ENCODE data around the gene ASIC2.

Gene ASIC2

GRCh38 chr17:33202796-33203495, 90.1 kb downstream of the ASIC2 start:
- DNase-seq (ENCODE audit: low read depth) = no peak

GRCh38 chr17:33202021-33202420, 91.1 kb downstream of the ASIC2 start:
- DNase-seq (ENCODE audit: low read depth) = no peak

GRCh38 chr17:33201283-33201682, 91.8 kb downstream of the ASIC2 start:
- DNase-seq (ENCODE audit: low read depth) = no peak

- no peak for DNase-seq (ENCODE audit: low read depth)
Observed at GRCh38 chr17:33200587-33200986, 92.5 kb downstream of the ASIC2 start.

- peak; percentile 28 for DNase-seq (ENCODE audit: low read depth)
Observed at GRCh38 chr17:33199571-33200510, 93.3 kb downstream of the ASIC2 start.

GRCh38 chr17:33198954-33199353, 94.1 kb downstream of the ASIC2 start:
- no peak for DNase-seq (ENCODE audit: low read depth)

GRCh38 chr17:33197342-33197741, 95.8 kb downstream of the ASIC2 start:
- no peak for DNase-seq (ENCODE audit: low read depth)

- no peak for DNase-seq (ENCODE audit: low read depth)
Observed at GRCh38 chr17:33196883-33197282, 96.2 kb downstream of the ASIC2 start.

- DNase-seq (ENCODE audit: low read depth) = no peak
Observed at GRCh38 chr17:33192951-33193911, 99.9 kb downstream of the ASIC2 start.

- no peak for DNase-seq (ENCODE audit: low read depth)
Observed at GRCh38 chr17:33183487-33184026, 109.5 kb downstream of the ASIC2 start.

GRCh38 chr17:33179151-33179550, 113.9 kb downstream of the ASIC2 start:
- DNase-seq (ENCODE audit: low read depth) = no peak

- no peak for DNase-seq (ENCODE audit: low read depth)
Observed at GRCh38 chr17:33178681-33179080, 114.4 kb downstream of the ASIC2 start.

GRCh38 chr17:33175562-33175961, 117.5 kb downstream of the ASIC2 start:
- no peak for DNase-seq (ENCODE audit: low read depth)

GRCh38 chr17:33171931-33172330, 121.2 kb downstream of the ASIC2 start:
- no peak for DNase-seq (ENCODE audit: low read depth)

- no peak for DNase-seq (ENCODE audit: low read depth)
Observed at GRCh38 chr17:33169580-33170285, 123.4 kb downstream of the ASIC2 start.

GRCh38 chr17:33167736-33168135, 125.4 kb downstream of the ASIC2 start:
- DNase-seq (ENCODE audit: low read depth) = no peak

GRCh38 chr17:33166472-33166871, 126.6 kb downstream of the ASIC2 start:
- DNase-seq (ENCODE audit: low read depth) = no peak

- no peak for DNase-seq (ENCODE audit: low read depth)
Observed at GRCh38 chr17:33164169-33164881, 128.8 kb downstream of the ASIC2 start.

- no peak for DNase-seq (ENCODE audit: low read depth)
Observed at GRCh38 chr17:33163533-33164168, 129.4 kb downstream of the ASIC2 start.

GRCh38 chr17:33154869-33155455, 138.1 kb downstream of the ASIC2 start:
- DNase-seq (ENCODE audit: low read depth) = no peak

All from fibroblast of the conjunctiva (primary cell).